Thoracic aorta (tissue), 2 donors: ENCODE measurements around the gene ZNF74. TPM values are rescaled to one million over a fixed set of nuclear protein-coding genes. Genes with fewer than 3 reads are reported as not detected.

Experiments used
- ATAC-seq: fragments of 150-250 bp; one replicate; pipeline ENCODE4 v1.8.0; 2017; ENCODE audit warnings: low read depth; ENCODE audit not compliant: insufficient number of reproducible peaks, low FRiP score
- DNase-seq: peaks from one replicate; pipeline ENCODE4 v3.0.0-alpha.2; 2020; ENCODE audit warnings: low spot score
- H3K27ac ChIP-seq, 2 donors: fragments of 200-600 bp; sonication (generic); 1 replicate in 1 of 2; 2 replicates in 1 of 2; pipeline ENCODE4 v1.5.1; 2016; ENCODE audit warnings: mild to moderate bottlenecking in 2 of 2, moderate library complexity in 2 of 2
- H3K27me3 ChIP-seq: fragments of 200-600 bp; sonication (generic); replicated peaks from 2 replicates; pipeline ENCODE4 v1.6.0; 2016; ENCODE audit warnings: mild to moderate bottlenecking; ENCODE audit not compliant: insufficient read depth
- H3K36me3 ChIP-seq: fragments of 200-600 bp; sonication (generic); one replicate; pipeline ENCODE4 v1.5.1; 2016
- H3K4me1 ChIP-seq, 2 donors: fragments of 200-600 bp; sonication (generic); 1 replicate in 1 of 2; 2 replicates in 1 of 2; pipeline versions ENCODE4 v1.5.1 to v1.6.0; 2016; ENCODE audit warnings: low read depth in 2 of 2, mild to moderate bottlenecking in 1 of 2; ENCODE audit not compliant: control insufficient read depth in 1 of 2
- H3K4me3 ChIP-seq: fragments of 200-600 bp; sonication (generic); 2 replicates; pipeline ENCODE4 v1.5.1; 2016; ENCODE audit warnings: mild to moderate bottlenecking
- H3K9me3 ChIP-seq: fragments of 200-600 bp; sonication (generic); 2 replicates; pipeline ENCODE4 v1.5.1; 2016
- CTCF ChIP-seq: fragments of 200-600 bp; sonication (generic); IDR thresholded peaks from one replicate; pipeline ENCODE4 v1.5.1; 2019; ENCODE audit warnings: antibody characterized with exemption
- total RNA-seq, 2 donors: library from RNA; depleted of rRNA; stranded (reverse); fragments of >200 nt; gene quantifications; one replicate each; pipeline versions ENCODE4 v1.1.0 to v1.2.3, GENCODE V29; 2016

Gene ZNF74
- total RNA-seq, 2 donors from 2014 or later: 8.5 to 13.8 TPM

GRCh38 chr22:20429254-20430100 lies 35.5 kb downstream of the ZNF74 start:
- no peak for TF ChIP-seq CTCF
- no peaks in the 10 kb centered on the region for H3K9me3 ChIP-seq
- peaks cover 0 to 22% of the 10 kb centered on the region in 2 donors for H3K4me1 ChIP-seq
- no peaks in the 10 kb centered on the region for H3K27me3 ChIP-seq
- DNase-seq: no peak
- peaks cover 36% of the 10 kb centered on the region for H3K36me3 ChIP-seq
- H3K27ac ChIP-seq: no peak overlapping the region
- ATAC-seq: no peak
- peak overlapping the region; percentile 55 for H3K4me3 ChIP-seq

- H3K36me3 ChIP-seq: peaks cover 36% of the 10 kb centered on the region
- DNase-seq: no peak
These were observed 36.3 kb downstream of the ZNF74 start for GRCh38 chr22:20430101-20430719.

GRCh38 chr22:20430720-20431510 lies 37.0 kb downstream of the ZNF74 start:
- no peak for ATAC-seq
- TF ChIP-seq CTCF: peak; percentile 28
- no peak overlapping the region for H3K27ac ChIP-seq
- no peaks in the 10 kb centered on the region for H3K27me3 ChIP-seq
- peak overlapping the region; percentile 58 for H3K4me3 ChIP-seq
- peaks cover 0 to 26% of the 10 kb centered on the region in 2 donors for H3K4me1 ChIP-seq
- DNase-seq: no peak
- H3K36me3 ChIP-seq: peaks cover 34% of the 10 kb centered on the region
- no peaks in the 10 kb centered on the region for H3K9me3 ChIP-seq

More at GRCh38 chr22:20430101-20430719, 36.3 kb downstream of the ZNF74 start:
- Histone ChIP-seq H3K9me3 (no peaks in the 10 kb centered on the region), H3K27ac (no peak overlapping the region), H3K4me1 (peaks cover 0 to 21% of the 10 kb centered on the region in 2 donors), H3K27me3 (no peaks in the 10 kb centered on the region), H3K4me3 (peak overlapping the region; percentile 58)
- TF ChIP-seq CTCF: no peak
- no peak for ATAC-seq

- H3K27ac ChIP-seq: no peak overlapping the region
- H3K9me3 ChIP-seq: no peaks in the 10 kb centered on the region
- ATAC-seq (no peak), DNase-seq (no peak)
- peaks cover 0 to 27% of the 10 kb centered on the region in 2 donors for H3K4me1 ChIP-seq
- peaks cover 32% of the 10 kb centered on the region for H3K36me3 ChIP-seq
- no peaks in the 10 kb centered on the region for H3K27me3 ChIP-seq
- H3K4me3 ChIP-seq: peak overlapping the region; percentile 58
- TF ChIP-seq CTCF: no peak
These were observed 37.7 kb downstream of the ZNF74 start for GRCh38 chr22:20431511-20432192.
